ENCODE data around the gene FBXL17.
"Not testable (repeated sequence)": the region's sequence is repeated elsewhere in the genome, so short reads cannot be mapped to it uniquely, and the experiment has no call there.

The FBXL17 gene

DNA sequence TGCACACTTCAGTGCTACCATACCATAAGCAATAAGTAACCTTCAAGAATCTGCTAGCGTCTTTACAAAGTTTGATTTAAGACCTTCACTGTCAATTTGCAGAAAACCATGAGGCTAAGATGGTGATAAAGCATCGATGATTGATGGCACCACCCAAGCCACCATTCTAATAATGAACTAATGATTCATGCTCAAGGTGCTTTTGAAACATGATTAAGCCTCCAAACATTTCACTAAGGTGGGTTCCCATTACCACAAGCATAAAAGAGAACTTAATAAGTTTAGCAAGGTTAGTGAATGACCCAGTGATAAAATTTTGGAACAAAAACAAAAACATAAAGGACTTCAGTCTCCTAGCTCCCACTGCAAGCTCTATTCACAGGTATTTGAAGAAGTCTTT lies 214.7 kb downstream of the FBXL17 start:
- H3K4me3 ChIP-seq (ENCODE audit: low read depth, low read length): no peak overlapping the region
- TF ChIP-seq CTCF (IDR thresholded peaks at IDR 0.05; ENCODE audit: low read depth, low read length): no peak

GRCh38 chr5:108164574-108164973 lies 217.3 kb downstream of the FBXL17 start:
- no peak overlapping the region for H3K4me3 ChIP-seq (ENCODE audit: low read depth, low read length)
- TF ChIP-seq CTCF (IDR thresholded peaks at IDR 0.05; ENCODE audit: low read depth, low read length): no peak

GRCh38 chr5:108152854-108153253 lies 229.0 kb downstream of the FBXL17 start:
- not testable (repeated sequence) for H3K4me3 ChIP-seq (ENCODE audit: low read depth, low read length)

DNA sequence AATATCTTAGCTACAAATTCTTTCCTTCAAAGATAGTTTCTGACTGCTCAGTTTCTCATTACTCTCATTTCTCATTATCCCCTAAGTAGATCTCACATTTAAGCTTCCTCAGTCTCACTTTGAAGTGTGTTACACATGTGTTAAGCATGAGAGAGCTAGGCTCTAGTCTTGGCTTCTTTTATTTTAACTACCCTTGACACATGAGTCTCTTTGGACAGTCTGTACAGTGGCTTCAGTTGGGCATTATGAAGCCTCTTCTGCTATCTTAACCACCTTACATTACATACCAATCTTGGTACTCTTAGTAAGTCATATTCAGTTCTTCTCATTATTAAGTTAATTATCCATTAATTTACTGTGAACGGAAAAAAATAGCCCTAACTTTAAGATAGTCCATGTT lies 232.5 kb downstream of the FBXL17 start:
- no peak for TF ChIP-seq CTCF (IDR thresholded peaks at IDR 0.05; ENCODE audit: low read depth, low read length)
- H3K4me3 ChIP-seq (ENCODE audit: low read depth, low read length): no peak overlapping the region

DNA sequence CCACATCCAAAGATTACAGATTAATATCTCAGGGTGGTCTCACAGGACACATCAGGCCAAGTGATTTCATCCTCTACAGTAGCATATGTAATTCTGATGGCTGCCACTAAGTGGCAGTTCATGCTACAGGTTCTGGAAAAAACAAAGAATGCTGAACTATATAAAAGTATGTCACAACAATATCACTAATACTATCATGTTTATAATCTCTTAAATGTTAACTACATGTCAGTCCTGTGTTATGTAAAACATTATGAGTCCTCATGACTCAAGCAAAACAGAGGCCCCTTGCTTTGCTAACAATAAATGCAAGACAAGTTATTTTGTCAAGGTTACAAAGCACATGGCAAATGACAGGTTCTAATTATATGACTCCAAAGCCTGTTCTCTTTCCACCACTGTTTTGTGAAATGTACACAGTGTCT lies 233.2 kb downstream of the FBXL17 start:
- peak; percentile 39; the same call in 1 of the 2 replicates for TF ChIP-seq CTCF (IDR thresholded peaks at IDR 0.05; ENCODE audit: low read depth, low read length)
- H3K4me3 ChIP-seq (ENCODE audit: low read depth, low read length): no peak overlapping the region

- no peak for TF ChIP-seq CTCF (IDR thresholded peaks at IDR 0.05; ENCODE audit: low read depth, low read length)
- H3K4me3 ChIP-seq (ENCODE audit: low read depth, low read length): no peak overlapping the region
Observed at GRCh38 chr5:108146222-108146621, 235.7 kb downstream of the FBXL17 start.

GRCh38 chr5:108145351-108145750 lies 236.5 kb downstream of the FBXL17 start:
- no peak for TF ChIP-seq CTCF (IDR thresholded peaks at IDR 0.05; ENCODE audit: low read depth, low read length)

DNA sequence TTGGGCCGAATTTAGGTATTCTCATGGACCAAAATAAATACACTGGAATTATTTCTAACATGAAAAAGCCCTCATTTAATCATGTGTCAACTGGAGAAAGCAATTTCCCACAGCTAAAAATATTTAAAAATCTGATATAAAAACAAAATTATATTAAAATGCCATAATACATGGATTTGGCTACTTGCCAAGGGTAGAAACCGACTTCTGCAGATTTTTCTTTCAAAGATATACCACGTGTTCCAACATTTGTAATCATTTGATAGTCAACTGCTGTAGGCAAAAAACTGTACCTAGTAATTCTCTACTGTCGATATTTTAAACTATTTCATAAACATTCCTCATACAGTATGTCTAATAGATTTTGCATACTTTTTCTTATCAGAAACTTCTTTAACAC lies 237.6 kb downstream of the FBXL17 start:
- TF ChIP-seq CTCF (IDR thresholded peaks at IDR 0.05; ENCODE audit: low read depth, low read length): no peak
- H3K4me3 ChIP-seq (ENCODE audit: low read depth, low read length): no peak overlapping the region

More at GRCh38 chr5:108145351-108145750, 236.5 kb downstream of the FBXL17 start:
- H3K4me3 ChIP-seq (ENCODE audit: low read depth, low read length): no peak overlapping the region

All from WI38 (cell line).